Upper lobe of left lung (tissue), 4 donors: ENCODE measurements around the gene SP6.

Source experiments
- CTCF ChIP-seq, 6 experiments: fragments of 450-650 bp in 4 of 6; fragments of 200-600 bp in 2 of 6; sonication (generic) in 2 of 6; IDR thresholded peaks; one replicate each; pipeline ENCODE4 v1.5.1; 2016 to 2019; ENCODE audit warnings: antibody characterized with exemption in 6 of 6
- EP300 ChIP-seq, 4 donors: sonication (generic); formaldehyde crosslinking; IDR thresholded peaks; one replicate each; pipeline ENCODE4 v1.5.1; 2017; ENCODE audit warnings: antibody characterized with exemption in 4 of 4, control low read depth in 2 of 4

GRCh38 chr17:47845716-47846075 lies 5.3 kb downstream of the SP6 start:
- TF ChIP-seq CTCF (IDR thresholded peaks at IDR 0.05) = no peak
- TF ChIP-seq EP300 (IDR thresholded peaks at IDR 0.05) = no peak
